NCI-H69 (cell line): Measurements from ENCODE around the gene VPS4B.
A peak's percentile ranks its signal among the peaks of the same experiment; 100 is the strongest.
"Not testable (repeated sequence)": the region's sequence is repeated elsewhere in the genome, so short reads cannot be mapped to it uniquely, and the experiment has no call there.

Experiments used
- DNase-seq: peaks from one replicate; lab custom pipeline; 2025; lab: John Stamatoyannopoulos, UW

The VPS4B gene

GRCh38 chr18:63367053-63367953 lies 55.0 kb downstream of the VPS4B start, which contains the start of gene KDSR:
Gene KDSR (minus strand): TSS chr18:63367206. CDS start chr18:63367118, 88 bp downstream.
- peak; percentile 100 for DNase-seq

GRCh38 chr18:63366213-63367052 lies 55.8 kb downstream of the VPS4B start:
- peak; percentile 86 for DNase-seq

DNA sequence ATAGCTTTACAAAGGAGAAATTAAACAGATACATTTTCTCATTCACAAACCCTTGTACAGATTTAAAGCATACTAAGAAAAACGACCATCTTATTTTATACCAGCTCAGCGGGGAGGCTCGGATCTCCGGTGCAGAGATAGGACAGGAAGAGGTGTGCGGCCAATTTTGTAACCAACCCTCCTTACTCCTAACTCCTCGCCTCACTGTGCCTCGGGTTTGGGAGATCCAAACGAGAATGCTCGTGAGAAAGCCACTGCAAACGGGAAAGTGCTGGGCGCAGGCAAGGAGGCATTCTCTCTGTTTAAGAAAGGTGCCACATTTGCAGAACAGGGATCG lies 56.4 kb downstream of the VPS4B start:
- DNase-seq, result peak; percentile 75

DNA sequence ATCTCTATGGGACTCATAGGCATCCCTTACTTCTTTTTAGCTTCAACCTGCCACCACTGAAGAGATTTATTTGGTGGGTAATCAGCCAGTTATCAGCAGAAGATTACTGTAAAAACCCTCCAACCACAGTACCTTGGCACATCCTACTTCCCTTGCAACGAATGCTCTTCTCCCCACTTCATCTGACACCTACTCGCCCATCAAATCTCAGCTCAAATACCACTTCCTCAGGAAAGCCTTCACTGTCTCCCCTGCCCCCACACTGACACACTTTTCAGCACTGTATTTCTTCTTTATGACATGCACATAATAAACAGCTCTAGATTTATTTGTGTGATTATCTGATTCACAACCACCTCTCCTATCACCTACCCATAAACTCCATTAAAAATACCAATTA lies 58.3 kb downstream of the VPS4B start:
- no peak for DNase-seq

DNA sequence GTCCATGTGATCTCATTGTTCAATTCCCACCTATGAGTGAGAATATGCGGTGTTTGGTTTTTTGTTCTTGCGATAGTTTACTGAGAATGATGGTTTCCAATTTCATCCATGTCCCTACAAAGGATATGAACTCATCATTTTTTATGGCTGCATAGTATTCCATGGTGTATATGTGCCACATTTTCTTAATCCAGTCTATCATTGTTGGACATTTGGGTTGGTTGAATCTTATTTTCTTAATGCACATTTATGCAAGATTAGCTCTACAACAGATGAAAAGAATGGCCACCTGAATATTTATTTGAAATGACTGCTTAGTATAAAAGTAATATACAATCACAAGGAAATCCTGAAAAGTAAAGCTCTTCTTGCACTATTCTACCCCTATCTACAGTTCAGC lies 58.9 kb downstream of the VPS4B start:
- not testable (repeated sequence) for DNase-seq

DNA sequence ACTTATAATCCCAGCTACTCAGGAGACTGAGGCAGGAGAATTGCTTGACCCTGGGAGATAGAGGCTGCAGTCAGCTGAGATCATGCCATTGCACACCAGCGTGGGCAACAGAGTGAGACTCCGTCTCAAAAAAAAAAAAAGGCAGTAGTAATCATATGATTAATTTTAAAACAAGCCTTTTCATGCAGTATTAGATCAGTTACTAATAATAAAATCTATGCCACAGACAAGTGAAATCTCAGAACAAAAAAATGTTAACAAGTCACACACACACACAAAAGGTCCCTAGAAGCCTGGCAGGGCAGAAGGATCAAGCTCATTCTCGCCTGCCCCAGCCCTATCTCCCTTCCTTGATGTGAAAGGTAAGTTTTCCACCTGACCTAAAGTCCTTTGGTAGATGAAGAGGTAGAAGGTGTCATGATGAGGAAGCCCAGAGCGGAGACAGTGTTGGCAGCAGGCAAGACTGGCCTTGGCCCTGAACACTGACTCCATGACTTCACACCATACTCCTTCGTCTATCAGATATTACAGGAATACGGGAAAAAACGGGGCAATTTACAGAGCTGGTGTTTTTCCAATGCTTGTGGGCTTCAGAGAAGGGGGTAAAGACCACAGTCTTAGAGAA lies 65.9 kb downstream of the VPS4B start:
- DNase-seq, result no peak

DNA sequence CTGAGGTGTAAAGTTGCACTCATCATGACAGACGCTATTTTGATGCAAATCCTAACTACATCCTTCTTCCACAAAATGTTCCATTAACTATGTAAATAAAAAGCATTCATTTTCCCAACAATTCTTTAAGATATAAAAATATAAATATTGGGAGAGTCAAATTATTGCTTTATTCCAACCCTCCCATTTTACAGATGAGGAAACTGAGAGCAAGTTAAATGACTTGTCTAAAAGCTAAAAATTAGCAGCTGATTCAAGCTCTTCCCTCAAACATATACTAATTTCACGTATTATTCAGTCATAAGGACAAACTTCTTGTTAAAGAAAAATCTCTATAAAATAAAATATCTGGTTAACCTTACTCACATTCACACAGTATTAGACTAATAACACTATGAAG lies 72.0 kb downstream of the VPS4B start:
- no peak for DNase-seq

DNA sequence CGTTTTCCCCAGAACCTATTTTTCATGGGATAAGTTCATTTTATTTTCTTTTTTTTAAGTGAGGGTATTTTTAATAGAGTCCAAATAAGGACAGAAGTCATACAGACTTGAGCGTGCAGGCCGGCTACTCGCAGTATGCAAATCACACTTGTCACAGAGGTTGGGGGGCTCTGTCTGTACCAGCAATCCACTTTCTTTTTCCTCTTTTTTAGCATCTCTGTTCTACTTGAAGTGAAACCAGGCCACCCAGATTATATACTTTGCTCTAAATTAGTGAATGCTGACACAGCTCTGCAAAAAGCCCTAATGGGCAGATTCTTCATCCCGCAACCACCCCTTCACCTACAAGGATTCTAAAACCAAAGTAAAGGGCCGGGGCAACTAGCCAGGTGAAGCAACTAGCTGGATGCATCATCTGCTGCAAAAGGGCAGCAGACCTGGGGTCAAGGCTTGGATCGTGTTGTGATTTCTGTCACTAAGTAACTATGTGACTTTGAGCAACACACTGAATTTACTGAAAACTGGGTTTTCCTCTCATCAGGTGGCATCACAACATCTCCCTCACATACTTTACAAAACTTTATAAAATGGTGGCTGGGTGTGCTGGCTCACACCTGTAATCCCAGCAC lies 73.7 kb downstream of the VPS4B start:
- no peak for DNase-seq

DNA sequence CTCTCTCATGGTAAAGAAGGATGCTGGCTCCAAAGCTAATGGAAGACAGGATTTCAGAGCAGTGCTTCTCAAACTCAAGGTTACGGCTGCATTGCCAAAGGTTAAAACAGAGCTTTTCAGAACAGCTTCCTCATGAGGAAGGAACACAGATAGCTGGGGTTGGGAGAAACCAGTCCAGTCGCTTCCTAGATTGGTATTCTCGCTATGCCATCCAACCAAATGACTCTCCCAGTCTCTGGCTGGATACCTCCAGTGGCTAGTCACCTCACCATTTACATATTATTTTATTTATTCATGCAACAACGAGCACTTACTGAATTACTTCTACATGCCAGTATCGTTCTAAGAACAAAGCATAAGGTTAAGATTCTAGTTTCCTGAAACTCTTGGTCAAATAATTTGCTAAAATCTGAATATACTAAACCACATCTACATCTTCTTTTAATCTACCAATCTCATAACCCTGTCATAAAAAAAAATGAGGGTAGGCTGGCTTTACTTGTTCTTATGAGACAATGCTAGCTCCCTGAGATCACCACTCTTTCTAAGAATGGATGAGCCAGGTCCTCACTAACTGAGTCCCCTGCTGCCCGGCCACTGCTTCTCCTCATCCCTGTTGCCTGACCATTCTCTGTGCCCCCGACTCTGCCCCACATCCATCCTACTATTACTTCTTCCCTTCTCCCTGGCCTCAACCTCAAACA lies 75.6 kb downstream of the VPS4B start:
- no peak for DNase-seq

DNA sequence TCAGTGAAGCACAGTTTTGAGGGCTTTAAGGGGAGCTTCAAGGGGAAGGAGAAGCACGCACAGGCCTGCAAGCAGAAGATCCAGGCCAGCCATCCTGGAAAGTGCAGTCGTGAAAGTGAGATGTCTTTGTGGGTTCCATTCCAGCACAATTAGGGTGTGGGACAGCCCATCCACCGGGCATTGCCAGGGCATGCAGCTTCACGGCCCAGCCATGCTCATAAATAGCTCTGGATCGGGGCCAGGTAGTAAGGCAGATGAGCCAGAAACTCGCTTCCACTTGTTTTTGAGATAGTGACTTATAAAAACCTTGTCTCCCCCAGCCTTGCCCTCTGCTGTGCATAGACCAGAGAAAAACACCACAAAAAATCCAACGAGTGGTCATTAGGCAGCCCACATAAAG lies 76.2 kb downstream of the VPS4B start:
- no peak for DNase-seq

GRCh38 chr18:63344918-63345317 lies 77.4 kb downstream of the VPS4B start:
- no peak for DNase-seq

DNA sequence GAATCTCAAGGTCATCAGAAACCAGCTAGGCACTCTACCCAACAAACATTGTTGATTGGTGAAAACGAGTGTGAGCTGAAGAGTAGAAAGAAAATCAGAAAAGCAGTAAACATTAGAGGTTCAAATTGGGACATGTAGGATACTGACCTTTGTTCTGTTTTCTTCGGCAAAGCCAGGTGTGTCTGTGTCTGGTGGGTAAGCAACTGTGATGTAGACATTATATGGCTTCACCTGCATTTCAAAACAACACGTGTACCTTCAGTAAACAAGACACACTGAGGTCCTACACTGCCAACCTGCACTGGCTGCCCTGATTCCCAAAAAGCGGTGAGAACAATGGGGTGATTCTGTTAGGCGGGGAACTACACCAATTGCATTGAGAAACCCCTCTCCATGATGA lies 78.0 kb downstream of the VPS4B start:
- DNase-seq, result no peak

- no peak for DNase-seq
Measured at GRCh38 chr18:63342206-63342605, 80.1 kb downstream of the VPS4B start.

GRCh38 chr18:63339920-63340484 lies 82.3 kb downstream of the VPS4B start:
- DNase-seq, result peak; percentile 85
